HG03442 (cell line): Measurements from ENCODE around the gene RAPGEF5.

Experiments used
- ATAC-seq: cut with Tn5 transposase; IDR thresholded peaks from one replicate; pipeline ENCODE4 v1.9.1; 2021; ENCODE audit warnings: mild to moderate bottlenecking, moderate library complexity; ENCODE audit not compliant: unreplicated experiment

RAPGEF5 gene

DNA sequence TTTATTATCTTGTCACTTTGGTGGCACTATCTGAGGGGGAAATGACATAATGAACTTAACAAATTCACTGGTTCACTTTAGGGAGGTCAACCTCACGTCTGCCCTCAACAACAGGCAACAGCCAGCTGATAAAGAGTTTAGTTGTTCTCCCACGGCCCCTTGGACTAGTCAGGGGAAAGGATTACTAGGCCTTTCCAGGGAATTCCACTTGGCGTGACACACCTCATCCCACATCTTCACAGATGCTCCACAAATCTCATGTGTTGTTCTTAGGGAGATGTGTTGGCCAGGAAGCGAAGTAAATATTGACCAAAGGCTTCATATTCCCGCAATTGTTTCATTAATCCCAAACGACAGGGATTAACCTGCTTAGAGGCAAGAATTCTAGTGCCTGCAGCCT, 227.8 kb downstream of the RAPGEF5 start:
- no peak for ATAC-seq

DNA sequence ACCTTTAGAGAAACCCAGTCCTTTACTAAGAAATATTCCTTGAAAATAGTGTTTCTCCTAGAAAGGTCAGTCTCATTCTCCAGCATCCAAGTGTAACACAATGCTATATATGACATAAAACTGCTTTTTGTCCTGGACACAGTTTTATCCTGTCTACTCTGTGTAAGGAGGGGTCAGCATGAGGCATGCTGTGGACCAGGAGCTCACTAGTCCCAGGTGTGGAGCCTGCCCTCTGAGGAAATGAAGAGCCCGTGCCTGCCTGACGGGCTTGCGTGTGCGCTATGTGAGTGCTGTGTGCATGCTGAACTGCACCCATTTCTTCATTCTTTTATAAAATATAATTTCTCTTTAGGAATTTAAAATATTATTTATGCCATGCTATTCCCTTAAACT, 228.4 kb downstream of the RAPGEF5 start:
- ATAC-seq: no peak

DNA sequence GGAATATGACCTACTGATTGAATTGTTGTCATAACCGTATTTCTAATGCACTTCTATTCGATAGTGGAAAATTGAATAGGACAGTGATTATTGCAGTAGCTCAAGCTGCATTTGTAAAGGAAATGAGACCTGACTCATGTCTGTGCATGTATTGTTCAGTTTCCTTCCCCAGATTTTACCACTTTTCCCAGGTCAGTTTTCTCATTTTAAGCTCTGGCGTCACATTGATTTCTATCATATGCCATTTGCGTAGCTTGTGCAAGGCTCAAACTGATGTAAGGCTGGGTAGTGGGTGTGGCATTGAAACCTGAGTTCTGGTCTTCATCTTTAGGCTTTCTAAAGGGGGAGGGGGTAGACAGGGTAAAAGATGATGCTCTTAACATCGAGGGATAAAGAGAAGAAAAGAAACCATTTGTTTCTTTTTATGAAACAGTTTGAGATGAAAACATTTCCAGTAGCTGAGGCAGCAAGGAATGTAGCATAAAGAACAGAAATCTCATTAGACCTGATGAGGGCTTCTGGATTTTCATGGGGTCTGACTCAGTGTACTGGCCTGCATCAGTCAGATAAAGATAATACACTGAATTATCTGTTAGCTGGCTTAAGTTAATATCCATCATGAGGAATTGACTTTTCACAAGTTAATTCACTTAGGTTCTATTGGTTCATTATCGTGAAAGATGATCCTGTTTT, 229.0 kb downstream of the RAPGEF5 start:
- no peak for ATAC-seq

DNA sequence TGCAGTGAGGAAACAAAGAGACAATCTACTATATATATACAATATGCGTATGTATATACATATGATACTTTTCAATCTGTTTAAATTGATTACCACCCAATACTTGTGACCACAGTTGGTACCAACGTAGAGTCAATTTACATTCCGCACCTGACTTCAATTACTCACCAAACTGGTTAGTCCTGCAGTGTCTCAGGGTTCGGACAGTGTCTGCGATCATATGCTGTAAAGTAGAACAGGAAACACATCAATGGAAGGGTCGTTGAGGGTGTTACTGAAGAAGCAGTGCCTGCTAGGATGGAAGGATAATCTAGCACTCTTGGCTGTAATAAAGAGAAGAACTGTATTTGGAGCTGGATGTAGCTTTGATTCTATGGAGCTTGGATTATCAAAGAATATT, 231.5 kb downstream of the RAPGEF5 start:
- ATAC-seq: no peak

DNA sequence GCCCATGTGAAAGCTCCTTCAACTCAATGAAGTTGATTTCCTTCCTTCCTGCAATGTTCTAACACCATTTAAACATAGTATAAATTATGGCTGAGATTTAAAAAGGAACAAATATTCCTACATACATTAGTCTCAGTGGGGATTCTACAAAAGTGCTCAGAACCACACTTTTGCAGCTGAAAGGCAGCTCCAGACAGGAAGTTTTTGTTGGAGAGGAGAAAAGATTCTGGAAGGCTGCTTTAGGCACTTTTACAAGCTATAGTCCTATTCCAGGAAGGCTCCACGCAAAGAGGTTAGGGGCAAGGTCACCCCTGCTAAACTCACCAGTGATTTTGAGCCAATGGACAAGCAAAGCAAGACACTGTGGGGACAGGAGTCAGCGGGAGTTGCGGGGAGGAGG, 232.0 kb downstream of the RAPGEF5 start:
- ATAC-seq: no peak

DNA sequence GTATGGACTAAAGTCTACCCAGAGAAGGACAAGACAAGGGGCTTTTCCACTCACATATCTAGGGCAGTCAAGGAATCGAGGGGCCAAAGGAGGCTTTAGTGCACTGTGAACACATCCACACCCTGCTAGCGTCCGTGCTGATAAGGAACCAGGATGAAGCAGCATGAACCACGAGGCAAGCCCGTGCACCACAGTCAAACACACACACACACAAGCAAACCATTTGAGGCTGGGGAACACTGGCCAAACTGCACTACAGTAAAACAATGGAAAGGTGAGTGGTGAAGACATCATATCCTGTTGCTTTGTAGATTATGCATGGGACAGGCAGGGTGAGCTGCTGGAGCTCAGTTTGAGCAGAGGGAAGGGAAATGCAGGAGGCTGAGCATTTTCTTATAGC, 233.8 kb downstream of the RAPGEF5 start:
- ATAC-seq: no peak

DNA sequence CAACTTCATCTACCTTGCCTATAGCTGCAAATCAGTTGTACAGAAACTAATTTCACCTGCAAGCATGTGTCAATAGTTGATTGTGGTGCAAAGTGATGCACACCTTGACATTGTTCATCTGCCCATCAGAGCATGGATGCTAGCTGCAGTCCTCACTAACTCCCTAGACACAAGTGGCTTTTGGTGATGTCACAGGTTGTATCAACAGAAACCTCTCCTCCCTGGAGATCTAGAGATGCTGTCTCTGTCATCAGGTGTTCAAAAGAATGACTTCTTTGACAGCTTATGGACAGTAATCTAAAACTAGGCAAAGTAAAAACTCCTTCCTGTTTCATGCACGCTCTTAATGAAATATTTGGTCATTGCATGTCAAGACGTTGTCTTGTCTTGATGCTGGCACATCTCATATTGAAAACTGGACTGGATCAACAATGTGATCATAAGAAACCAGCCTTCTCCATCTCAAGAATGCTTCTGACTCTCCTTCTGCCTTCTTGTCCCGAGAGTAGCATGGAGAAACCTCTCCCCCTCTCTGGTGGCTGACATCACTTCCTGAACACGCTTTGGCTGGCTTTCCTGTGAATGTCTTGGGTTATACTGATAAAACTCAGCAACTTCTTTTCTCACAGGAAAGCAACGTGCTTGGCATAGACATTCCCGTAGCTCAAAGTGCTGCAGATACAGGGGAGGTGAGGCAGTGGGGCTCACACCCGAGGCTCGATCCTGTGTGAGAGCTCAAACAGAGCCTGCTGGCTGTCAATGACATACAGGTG, 235.1 kb downstream of the RAPGEF5 start:
- ATAC-seq: no peak

DNA sequence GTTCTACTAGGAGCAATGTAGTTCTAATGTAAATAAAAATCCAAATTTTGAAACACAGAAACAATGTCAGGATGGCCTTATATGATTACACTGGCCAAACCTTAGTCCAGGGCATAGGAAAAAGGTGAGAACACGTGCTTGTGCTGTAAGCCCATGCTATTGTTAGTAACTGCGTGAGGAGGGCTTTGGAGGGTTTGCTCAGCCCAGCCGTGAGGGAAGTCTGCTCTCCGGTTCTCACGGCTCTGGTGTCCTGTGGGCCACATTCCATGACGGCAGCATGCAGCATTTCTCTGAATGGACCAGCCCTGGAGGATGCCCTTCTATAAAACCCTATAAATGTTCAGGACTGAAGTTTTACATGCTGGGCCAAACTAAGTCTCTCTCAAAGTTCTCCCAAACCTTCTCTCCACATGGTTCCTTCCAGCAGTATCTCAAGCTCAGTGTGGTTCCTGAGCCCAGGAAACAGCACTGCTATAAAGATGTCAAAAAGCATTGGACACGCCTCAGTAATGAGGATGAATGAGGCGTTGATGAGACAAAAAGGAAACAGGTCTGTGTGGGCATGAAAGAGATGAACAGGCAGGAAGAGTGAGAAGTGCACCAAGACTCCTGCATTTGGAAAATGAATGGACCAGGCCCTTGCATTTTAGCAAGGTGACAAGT, 236.4 kb downstream of the RAPGEF5 start:
- ATAC-seq: no peak

DNA sequence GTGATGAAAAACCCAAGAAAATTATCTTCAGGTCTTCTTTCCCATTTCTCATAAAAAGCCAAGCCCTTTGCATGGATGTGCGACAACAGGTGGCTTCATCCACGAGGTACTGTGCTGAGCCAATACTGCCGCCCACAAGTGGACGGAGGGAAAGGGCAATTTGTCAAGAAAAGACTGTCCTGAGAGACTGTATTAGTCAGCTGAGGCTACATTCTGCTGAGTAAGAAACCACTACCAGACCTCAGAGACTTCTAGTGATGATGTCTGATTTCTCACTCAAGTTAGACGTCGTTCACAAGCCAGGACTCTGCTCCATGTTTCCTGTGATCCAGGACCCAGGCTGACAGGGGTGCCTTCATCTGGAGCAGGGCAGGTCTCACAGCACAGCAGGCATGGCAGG, 239.7 kb downstream of the RAPGEF5 start:
- ATAC-seq: no peak

DNA sequence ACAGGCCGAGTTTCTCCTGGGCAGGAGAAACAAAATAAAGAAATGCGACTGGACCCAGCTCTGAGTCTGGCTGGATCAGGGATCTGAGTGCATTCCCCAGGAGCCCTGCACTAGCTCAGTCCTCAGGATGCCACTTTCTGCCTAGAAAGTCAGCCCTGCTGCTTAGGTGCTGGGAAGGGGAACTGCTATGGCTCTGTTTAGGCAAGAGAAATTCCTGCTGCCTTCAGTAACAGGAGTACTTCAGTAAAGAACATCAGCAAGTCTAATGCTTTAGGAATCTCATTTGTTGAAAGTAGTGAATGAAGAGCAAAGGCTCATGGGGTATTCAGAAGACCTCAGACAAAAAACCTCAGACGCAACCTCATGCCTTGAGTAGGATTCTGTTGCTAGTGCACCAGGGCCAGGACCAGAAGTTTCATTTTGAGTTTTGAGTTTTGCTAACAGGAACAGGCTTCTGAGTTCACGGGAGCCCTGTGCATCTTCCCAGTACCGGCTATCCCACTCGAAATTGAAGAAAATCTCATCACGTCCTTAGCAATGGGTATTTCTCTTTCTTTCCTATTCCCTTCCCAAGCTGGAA, 240.4 kb downstream of the RAPGEF5 start:
- ATAC-seq: no peak

DNA sequence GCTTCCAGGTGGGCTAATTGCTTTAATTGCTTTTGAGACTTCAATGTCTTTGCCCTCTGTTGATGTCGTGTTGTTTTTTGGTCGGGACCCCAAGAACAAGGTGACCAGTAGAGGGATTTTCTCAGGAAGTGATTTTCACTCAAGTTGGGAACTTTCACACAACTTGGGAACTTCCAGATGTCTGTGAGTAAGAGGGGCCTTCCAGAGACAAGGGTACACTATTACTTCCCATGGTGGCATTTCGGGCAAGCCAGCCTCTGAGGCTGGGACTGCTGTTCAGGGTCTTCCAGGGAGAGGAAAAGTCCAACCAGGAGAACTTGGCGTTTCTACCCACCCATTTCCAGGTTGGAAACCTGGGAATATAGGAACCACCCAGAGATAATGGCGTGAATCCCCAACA, 241.3 kb downstream of the RAPGEF5 start:
- no peak for ATAC-seq

DNA sequence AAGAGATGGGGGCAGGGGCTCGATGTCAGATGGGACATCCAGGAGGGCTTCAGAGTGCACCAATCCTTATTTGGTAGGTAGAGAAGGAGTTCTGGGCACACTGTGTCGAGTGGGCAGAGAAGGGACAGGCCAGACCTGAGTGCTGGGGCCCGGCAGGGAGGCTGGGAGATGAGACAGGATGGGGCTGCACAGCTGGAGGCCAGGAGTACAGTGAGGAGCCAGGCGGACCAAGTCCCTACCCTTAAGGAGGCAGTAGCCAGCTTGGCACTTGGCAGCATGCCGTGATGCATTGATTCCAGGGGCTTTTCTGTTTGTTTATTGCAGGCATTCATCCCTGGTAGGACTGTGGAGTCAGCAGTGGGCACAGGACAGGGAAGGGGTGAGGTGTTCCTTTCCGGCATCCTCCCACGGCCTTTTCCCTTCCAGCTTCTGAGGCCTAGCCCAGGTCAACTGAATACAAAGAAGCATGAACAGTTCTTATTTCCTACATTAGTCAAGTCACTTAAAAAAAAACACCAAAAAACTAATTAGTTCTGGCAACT, 242.4 kb downstream of the RAPGEF5 start:
- no peak for ATAC-seq

DNA sequence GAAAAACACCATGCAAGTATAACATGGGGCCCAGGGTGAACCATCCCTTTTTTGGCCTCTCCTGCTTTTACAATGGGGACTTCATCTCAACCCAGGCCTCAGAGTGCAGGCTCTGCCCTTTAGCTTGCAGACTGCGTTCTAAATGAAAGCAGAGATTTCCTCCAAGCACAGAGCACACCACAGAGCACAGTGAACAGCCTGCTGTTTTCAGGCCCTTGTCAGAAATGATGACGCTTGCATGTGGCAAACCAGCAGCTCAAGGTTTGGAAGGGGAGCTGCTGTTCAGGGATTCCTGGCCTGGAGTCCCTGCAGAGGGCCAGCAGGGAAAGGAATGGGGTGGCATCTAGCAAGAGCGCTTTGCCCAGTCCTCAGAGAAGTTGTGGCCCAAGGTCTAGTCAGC, 243.9 kb downstream of the RAPGEF5 start:
- ATAC-seq: no peak

DNA sequence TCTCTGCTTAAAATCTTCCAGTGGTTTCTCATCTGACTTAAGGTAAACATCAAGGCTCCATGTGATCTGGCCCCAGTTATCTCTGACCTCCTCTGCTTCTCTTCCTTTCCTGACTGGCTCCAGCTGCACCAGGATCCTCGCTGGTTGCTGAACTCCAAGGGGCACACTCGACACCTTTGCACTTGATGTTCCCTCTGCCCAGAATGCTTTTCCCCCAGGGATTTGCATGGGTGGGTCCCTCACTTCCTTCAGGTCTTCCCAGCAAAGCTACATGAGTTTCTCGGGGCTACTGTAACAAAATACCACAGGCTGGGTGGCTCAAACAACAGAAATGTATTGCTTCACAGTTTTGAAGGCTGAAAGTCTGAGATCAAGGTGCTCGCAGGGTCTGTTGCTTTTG, 245.3 kb downstream of the RAPGEF5 start:
- ATAC-seq: no peak

DNA sequence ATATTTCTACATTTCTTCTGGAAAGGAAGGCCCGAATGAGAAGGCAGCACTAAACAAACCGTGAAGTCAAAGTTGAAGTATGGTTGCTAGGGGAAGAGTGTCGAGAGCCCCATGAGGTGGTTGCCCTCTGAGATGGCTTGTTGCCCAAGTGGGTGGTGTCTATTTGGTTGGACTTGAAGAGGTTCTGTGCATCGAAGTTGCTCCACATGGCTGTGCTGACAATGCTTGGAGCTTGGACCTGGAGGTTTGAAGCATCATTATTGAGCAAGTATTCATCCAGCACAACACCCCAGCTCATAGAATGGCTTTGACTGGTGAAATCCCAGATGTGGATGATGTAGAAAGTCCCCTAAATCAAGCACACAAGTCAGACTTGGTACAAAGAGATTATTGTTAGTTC, 246.1 kb downstream of the RAPGEF5 start:
- no peak for ATAC-seq

DNA sequence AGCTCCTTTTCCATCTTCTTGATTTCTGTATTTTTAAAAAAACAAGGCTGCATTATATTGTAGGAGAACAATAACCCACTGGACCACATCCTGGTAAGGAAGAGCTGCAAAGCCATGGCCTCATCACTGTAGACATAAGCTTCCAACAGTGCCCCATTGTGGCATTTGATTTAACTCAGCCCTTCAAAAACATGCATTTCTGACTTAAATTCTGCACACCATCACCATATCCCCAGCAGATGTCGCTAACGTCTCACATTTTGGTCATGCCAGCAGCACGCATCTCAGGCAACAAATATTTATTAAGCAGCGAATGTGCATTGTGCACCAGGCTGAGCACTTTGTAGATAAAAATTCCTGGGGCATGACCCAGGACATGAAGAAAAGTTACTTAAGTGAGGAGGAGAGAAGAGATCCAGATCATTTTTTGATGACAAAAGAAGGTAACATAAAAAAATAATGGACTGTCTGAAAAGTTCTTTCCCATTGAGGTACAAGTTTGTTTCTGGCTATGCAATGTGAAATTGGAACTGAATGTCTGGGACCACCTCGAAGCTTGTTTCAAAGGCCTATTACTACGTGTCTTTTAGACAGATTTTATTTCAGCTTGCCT, 246.6 kb downstream of the RAPGEF5 start:
- peak; percentile 68 for ATAC-seq

DNA sequence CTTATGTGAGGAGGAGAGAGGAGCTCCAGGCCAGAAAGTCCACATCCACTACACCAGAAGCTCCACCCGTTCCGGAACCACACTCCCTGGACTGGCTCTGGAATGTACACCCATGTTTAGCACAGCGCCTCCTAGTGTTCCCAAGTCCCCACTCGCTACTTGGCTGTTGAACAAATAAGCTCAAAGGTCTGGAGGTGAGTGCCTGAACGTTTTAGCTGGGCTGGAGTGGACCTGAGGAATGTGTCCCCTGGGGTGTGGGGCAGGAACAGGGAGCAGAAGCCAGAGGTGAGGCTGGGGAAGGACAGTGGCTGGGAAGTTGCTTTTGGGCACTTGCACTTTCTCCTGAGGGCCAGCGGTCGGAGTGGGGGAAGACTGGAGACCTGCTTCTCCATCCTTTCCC, 247.2 kb downstream of the RAPGEF5 start:
- no peak for ATAC-seq

DNA sequence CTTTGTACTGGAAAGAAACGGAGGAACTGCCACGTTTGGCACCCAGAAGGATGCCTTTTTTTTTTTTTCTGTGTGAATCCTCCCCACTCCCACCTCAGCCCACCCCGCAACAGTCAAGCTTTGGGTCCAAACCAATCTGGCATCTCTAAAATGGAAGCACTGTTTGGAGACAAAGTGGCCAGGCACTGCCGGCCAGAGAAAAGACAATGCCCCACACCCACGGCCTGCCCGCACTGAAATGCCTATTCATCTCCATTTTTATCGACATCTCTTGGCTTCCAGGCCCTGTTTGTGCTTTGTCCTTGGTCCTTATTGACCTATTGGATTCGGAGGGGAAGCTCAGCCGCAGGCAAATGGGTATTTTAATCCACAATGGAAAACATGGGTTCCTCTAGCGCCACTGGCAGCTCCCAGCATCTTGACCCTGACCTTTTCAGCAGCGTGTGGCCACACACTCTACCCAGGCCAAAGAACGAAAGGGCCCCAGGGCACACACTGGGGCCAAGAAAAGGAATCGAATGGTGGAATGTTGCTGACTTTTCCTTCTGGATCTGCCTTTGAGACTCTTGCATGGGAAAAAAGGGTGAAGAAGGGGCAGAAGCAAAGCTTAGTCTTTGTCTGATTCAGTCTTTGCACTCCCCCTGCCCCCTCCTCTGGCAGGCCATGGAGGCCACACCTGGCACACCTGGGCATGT, 248.7 kb downstream of the RAPGEF5 start:
- no peak for ATAC-seq

DNA sequence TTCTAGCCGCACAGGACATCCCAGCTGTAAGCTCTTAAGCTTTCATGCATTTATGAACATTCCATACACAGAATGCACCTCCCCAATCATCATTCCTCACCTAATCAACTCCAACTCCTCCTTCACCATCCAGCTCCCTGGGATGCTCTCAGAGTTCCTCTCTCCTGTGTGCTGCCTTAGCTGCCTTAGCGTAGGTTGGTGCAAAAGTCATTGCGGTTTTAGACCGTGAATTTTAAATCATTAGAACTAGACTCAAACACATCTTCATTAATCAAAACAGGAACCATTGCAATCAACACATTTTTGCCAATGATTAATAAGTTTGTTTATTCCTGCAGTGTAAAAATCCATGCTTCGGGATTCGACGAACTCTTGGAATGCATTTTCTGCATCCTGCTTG, 251.4 kb downstream of the RAPGEF5 start:
- no peak for ATAC-seq
